OCI-LY7 (cell line): ENCODE data around the gene SNAP29. TPM values are rescaled to one million over a fixed set of nuclear protein-coding genes. Genes with fewer than 3 reads are reported as not detected.
"Not testable (repeated sequence)": the region's sequence is repeated elsewhere in the genome, so short reads cannot be mapped to it uniquely, and the experiment has no call there.

Experiments used
- BruUV-seq: library from RNA; stranded (reverse); fragments of 400-500 nt; replicated peaks from 2 replicates; lab custom pipeline; 2021; lab: Mats Ljungman, UMichigan
- CTCF ChIA-PET: fragments of 300-600 bp; sonication (Branson Sonifier 250); formaldehyde crosslinking; loops from one replicate; lab custom pipeline; 2022; ENCODE audit warnings: antibody characterized with exemption; ENCODE audit not compliant: unreplicated experiment; lab: Charles Lee
- POLR2A ChIA-PET: fragments of 300-600 bp; sonication (Branson Sonifier 250); formaldehyde crosslinking; loops from one replicate; lab custom pipeline; 2022; ENCODE audit warnings: antibody characterized with exemption; lab: Charles Lee
- DNase-seq: peaks from one replicate; pipeline ENCODE4 v3.0.0-alpha.2; 2015; ENCODE audit warnings: low spot score
- H2AFZ ChIP-seq: fragments of 200-600 bp; sonication (generic), shearing (Covaris generic); 2 replicates; pipeline ENCODE4 v1.6.1; 2014; ENCODE audit warnings: mild to moderate bottlenecking, antibody characterized with exemption, low read length, moderate library complexity
- H3K27ac ChIP-seq: fragments of 200-600 bp; sonication (generic); 2 replicates; pipeline ENCODE4 v1.5.1; 2014; ENCODE audit warnings: mixed run types, low read depth, mild to moderate bottlenecking, moderate library complexity, low read length, inconsistent platforms; ENCODE audit not compliant: poor library complexity, severe bottlenecking
- H3K36me3 ChIP-seq: fragments of 200-600 bp; sonication (generic); 2 replicates; pipeline ENCODE4 v1.6.1; 2014; ENCODE audit warnings: mild to moderate bottlenecking, antibody characterized with exemption, low read length, moderate library complexity, mixed read lengths; ENCODE audit not compliant: insufficient read depth
- H3K4me1 ChIP-seq: fragments of 200-600 bp; sonication (generic); 2 replicates; pipeline ENCODE4 v1.5.1; 2014; ENCODE audit warnings: mild to moderate bottlenecking, low read length; ENCODE audit not compliant: insufficient read depth, poor library complexity, severe bottlenecking
- H3K4me2 ChIP-seq: fragments of 200-600 bp; sonication (generic); 2 replicates; pipeline ENCODE4 v1.6.1; 2014; ENCODE audit warnings: mild to moderate bottlenecking, low read length
- H3K4me3 ChIP-seq: fragments of 200-600 bp; sonication (generic); 2 replicates; pipeline ENCODE4 v1.5.1; 2014; ENCODE audit warnings: mild to moderate bottlenecking, low read depth, low read length; ENCODE audit not compliant: poor library complexity, severe bottlenecking
- H3K79me2 ChIP-seq: fragments of 200-600 bp; sonication (generic); 2 replicates; pipeline ENCODE4 v1.6.1; 2016; ENCODE audit warnings: low read depth, mild to moderate bottlenecking, low read length, moderate library complexity, mixed read lengths; ENCODE audit not compliant: insufficient read depth
- H3K9me2 ChIP-seq: fragments of 200-600 bp; sonication (generic); 2 replicates; pipeline ENCODE4 v1.6.1; 2016; ENCODE audit warnings: mild to moderate bottlenecking, low read length, mixed read lengths; ENCODE audit not compliant: insufficient read depth
- H3K9me3 ChIP-seq: fragments of 200-600 bp; sonication (generic); 2 replicates; pipeline ENCODE4 v1.6.1; 2014; ENCODE audit warnings: mild to moderate bottlenecking, mixed run types, low read length, mixed read lengths
- H4K20me1 ChIP-seq: fragments of 200-600 bp; sonication (generic); 2 replicates; pipeline ENCODE4 v1.6.1; 2014; ENCODE audit warnings: mild to moderate bottlenecking, antibody characterized with exemption, low read length, moderate library complexity, mixed read lengths; ENCODE audit not compliant: insufficient read depth
- EZH2phosphoT487 ChIP-seq: fragments of 200-600 bp; sonication (generic); IDR thresholded peaks from 2 replicates; pipeline ENCODE4 v1.6.1; 2018; ENCODE audit warnings: low read depth, borderline replicate concordance, mild to moderate bottlenecking, mixed run types, antibody characterized with exemption, low read length, moderate library complexity, mixed read lengths
- intact Hi-C: fragments of 100-400 bp; cut with micrococcal nuclease; formaldehyde crosslinking; loops from one replicate; pipeline ENCODE4 v1.10.0; 2022; ENCODE audit not compliant: unreplicated experiment
- total RNA-seq, 2 experiments: library from RNA; depleted of rRNA in 1 of 2; stranded (reverse); fragments of >200 nt in 1 of 2; shearing (Covaris generic) in 1 of 2; gene quantifications; 2 replicates each; pipeline ENCODE4 v1.2.3, GENCODE V29; 2014 to 2022
- TF ChIP-seq, protein P1 (sequence below): fragments of 200-600 bp; sonication (generic); conservative IDR thresholded peaks from 2 replicates; pipeline ENCODE4 v1.5.1; 2014; ENCODE audit warnings: mild to moderate bottlenecking, antibody characterized with exemption, low read length, moderate library complexity, mixed read lengths

Gene SNAP29
- total RNA-seq, 2 experiments from 2014 or later = 12.7 to 26.9 TPM

DNA sequence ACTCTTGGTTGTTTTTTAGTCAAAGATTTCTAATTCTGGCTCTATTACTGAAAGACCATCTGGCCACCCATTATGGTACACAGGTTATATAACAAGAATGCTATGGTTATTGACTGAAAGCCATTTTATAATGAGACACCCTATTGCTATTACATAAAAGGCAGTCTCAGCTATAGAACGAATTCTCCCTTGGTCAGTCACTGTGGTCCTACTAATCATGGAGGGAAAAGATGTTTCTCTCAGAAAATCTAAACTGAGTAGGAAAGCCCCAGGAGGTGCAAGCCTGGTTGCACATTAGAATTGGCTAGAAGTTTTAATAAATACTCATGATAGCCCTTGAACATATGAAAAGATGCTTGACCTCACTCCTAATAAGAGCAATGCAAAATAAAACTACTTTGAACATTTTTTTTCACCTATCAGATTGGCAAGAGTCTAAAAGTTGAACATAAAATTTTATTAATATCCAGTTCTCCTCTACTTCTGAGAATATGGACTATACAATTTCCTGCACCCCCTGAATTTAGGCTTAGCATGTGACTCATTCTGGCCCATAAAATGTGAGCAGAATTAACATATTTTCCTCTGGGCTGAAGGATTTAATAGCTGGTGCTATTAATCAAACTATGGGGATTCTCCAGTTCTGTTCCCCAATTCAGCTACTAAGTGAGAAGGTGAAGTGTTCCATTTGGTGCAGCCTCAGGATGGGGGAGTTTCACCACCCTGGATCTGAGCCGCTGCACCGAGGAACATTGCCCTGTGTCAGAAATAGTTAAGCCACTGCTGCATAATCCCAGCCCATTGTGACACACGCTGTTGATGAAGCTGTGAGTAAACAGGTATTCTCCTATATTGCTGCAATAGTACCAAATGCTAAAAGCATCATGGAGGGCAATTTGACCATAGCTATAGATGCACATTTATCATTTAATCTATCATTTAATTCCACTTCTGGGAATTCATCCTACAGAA lies 46.9 kb downstream of the SNAP29 start:
- ChIA-PET CTCF (interaction anchor here (1.0 kb wide), 1 partner anchor 16 kb away, joined by 3 read pairs; no protein-coding TSS in a partner anchor), POLR2A (no interaction called here)
- no peaks in the 10 kb centered on the region; the same call in 1 of the 2 replicates for H4K20me1 ChIP-seq
- no peaks in the 10 kb centered on the region for H3K36me3 ChIP-seq
- no peak for DNase-seq
- TF ChIP-seq EZH2phosphoT487 = no peak
- TF ChIP-seq, protein P1, sequence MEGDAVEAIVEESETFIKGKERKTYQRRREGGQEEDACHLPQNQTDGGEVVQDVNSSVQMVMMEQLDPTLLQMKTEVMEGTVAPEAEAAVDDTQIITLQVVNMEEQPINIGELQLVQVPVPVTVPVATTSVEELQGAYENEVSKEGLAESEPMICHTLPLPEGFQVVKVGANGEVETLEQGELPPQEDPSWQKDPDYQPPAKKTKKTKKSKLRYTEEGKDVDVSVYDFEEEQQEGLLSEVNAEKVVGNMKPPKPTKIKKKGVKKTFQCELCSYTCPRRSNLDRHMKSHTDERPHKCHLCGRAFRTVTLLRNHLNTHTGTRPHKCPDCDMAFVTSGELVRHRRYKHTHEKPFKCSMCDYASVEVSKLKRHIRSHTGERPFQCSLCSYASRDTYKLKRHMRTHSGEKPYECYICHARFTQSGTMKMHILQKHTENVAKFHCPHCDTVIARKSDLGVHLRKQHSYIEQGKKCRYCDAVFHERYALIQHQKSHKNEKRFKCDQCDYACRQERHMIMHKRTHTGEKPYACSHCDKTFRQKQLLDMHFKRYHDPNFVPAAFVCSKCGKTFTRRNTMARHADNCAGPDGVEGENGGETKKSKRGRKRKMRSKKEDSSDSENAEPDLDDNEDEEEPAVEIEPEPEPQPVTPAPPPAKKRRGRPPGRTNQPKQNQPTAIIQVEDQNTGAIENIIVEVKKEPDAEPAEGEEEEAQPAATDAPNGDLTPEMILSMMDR = no peak
- H3K4me3 ChIP-seq = no peak overlapping the region
- H2AFZ ChIP-seq = no peak overlapping the region
- H3K4me1 ChIP-seq = no peaks in the 10 kb centered on the region
- no peak overlapping the region for H3K4me2 ChIP-seq
- BruUV-seq = no TSS peak
- H3K9me2 ChIP-seq = no peaks in the 10 kb centered on the region
- intact Hi-C loops = no loop called here
- no peaks in the 10 kb centered on the region for H3K79me2 ChIP-seq
- H3K9me3 ChIP-seq = no peaks in the 10 kb centered on the region
- no peak overlapping the region for H3K27ac ChIP-seq

DNA sequence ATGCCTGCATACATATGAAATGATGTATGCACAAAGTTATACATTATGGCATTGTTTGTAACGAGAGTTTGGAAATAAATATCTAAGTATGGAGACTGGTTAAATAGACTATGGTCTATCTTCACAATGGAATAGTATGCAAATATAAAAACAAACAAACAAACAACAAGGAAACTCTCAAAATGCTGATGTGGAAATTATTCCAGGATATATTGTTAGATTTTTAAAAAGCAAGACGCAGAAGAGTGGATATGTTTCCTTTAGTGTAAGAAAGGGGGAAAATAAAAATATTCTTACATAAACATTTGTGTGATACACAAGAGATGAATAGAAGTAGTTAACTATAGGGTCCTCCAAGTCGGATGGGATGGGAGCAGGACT lies 47.6 kb downstream of the SNAP29 start:
- ChIA-PET CTCF (no interaction called here), POLR2A (no interaction called here)
- Histone ChIP-seq H3K9me2 (no peaks in the 10 kb centered on the region), H3K4me1 (no peaks in the 10 kb centered on the region), H3K27ac (no peak overlapping the region), H4K20me1 (no peaks in the 10 kb centered on the region; the same call in 1 of the 2 replicates), H3K4me2 (no peak overlapping the region), H3K36me3 (no peaks in the 10 kb centered on the region), H3K79me2 (no peaks in the 10 kb centered on the region), H3K9me3 (no peaks in the 10 kb centered on the region), H2AFZ (no peak overlapping the region), H3K4me3 (no peak overlapping the region)
- DNase-seq = no peak
- BruUV-seq = no TSS peak
- no peak for TF ChIP-seq EZH2phosphoT487
- TF ChIP-seq, protein P1 = no peak
- intact Hi-C loops = no loop called here

DNA sequence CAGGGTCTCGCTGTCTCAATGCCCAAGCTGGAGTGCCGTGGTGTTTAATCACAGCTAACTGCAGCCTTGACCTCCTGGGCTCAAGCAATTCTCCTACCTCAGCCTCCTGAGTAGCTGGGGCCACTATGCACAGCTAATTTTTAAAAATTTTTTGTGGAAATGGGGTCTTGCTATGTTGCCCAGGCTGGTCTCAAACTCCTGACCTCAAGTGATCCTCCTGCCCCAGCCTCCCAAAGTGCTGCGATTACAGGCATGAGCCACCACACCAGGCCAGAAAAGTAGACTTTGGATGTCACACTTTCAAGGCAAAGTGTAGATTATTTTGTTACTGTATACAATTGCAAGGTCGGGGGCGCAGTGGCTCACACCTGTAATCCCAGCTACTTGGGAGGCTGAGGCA lies 49.9 kb downstream of the SNAP29 start:
- H3K9me3 ChIP-seq, H4K20me1 ChIP-seq, CTCF ChIA-PET, H3K4me3 ChIP-seq, H2AFZ ChIP-seq, H3K79me2 ChIP-seq, H3K36me3 ChIP-seq, H3K4me1 ChIP-seq, POLR2A ChIA-PET, H3K9me2 ChIP-seq, BruUV-seq, intact Hi-C loops, H3K4me2 ChIP-seq, DNase-seq, H3K27ac ChIP-seq: not testable (repeated sequence)
